ENCODE data around the gene IL18RAP.
A peak's percentile ranks its signal among the peaks of the same experiment; 100 is the strongest.

The IL18RAP gene

GRCh38 chr2:102442967-102443828 is 20.2 kb downstream of the IL18RAP start:
- TF ChIP-seq, protein P1, sequence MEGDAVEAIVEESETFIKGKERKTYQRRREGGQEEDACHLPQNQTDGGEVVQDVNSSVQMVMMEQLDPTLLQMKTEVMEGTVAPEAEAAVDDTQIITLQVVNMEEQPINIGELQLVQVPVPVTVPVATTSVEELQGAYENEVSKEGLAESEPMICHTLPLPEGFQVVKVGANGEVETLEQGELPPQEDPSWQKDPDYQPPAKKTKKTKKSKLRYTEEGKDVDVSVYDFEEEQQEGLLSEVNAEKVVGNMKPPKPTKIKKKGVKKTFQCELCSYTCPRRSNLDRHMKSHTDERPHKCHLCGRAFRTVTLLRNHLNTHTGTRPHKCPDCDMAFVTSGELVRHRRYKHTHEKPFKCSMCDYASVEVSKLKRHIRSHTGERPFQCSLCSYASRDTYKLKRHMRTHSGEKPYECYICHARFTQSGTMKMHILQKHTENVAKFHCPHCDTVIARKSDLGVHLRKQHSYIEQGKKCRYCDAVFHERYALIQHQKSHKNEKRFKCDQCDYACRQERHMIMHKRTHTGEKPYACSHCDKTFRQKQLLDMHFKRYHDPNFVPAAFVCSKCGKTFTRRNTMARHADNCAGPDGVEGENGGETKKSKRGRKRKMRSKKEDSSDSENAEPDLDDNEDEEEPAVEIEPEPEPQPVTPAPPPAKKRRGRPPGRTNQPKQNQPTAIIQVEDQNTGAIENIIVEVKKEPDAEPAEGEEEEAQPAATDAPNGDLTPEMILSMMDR (IDR thresholded peaks at IDR 0.05; ENCODE audit: insufficient read depth, low read length, missing control alignments): peak; percentile 41
- H3K4me3 ChIP-seq (ENCODE audit: low read depth, low read length): no peak overlapping the region
- no peak for DNase-seq (ENCODE audit: low read depth, low spot score)
- POLR2A ChIA-PET: no interaction called here
- CTCF ChIA-PET: interaction anchor here (0.7 to 3.1 kb wide), 34 partner anchors 9 to 1041 kb away, joined by 3 to 24 read pairs (median 6); partner anchors contain the start of genes IL18RAP and SLC9A4

DNA sequence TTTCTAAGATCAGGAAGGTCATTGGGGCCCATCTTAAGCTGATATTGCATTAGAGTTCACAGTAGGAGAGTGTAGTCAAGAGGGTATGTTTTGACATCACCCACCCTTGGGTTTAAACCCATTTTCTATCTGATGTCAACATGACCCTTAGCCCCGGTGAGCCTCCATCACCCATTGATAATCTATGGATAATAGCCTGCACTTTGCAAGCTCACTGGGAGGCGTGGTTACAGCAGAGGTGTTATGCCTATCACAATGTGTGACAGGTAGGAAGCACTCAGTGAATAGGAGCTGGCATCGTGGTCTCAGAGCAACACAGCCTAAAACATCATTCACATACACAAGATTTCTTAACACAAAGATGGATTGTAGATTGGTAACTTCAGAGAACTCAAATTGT is 21.3 kb downstream of the IL18RAP start:
- H3K4me3 ChIP-seq (ENCODE audit: low read depth, low read length): no peak overlapping the region
- DNase-seq (ENCODE audit: low read depth, low spot score): no peak
- ChIA-PET POLR2A (no interaction called here), CTCF (interaction anchor here (0.8 to 3.1 kb wide), 23 partner anchors 8 to 560 kb away, joined by 3 to 24 read pairs (median 6); no protein-coding TSS in a partner anchor)
- TF ChIP-seq, protein P1 (IDR thresholded peaks at IDR 0.05; ENCODE audit: insufficient read depth, low read length, missing control alignments): no peak

DNA sequence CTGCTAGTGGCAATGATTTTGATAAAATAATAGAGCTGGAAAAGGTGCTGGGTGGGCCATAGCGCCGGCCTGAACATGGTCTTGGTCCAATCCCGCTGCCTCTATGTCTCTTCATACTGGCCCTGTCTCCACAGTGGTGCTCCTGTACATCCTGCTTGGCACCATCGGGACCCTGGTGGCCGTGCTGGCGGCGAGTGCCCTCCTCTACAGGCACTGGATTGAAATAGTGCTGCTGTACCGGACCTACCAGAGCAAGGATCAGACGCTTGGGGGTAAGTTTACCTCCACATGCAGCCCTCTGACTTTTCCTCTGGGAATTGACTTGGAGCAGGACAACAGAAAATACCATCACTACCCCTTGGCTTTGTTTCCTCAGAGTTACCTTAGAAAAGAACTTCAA is 24.0 kb downstream of the IL18RAP start:
- ChIA-PET POLR2A (no interaction called here), CTCF (interaction anchor here (0.8 to 4.5 kb wide), 6 partner anchors 9 to 1105 kb away, joined by 3 to 29 read pairs (median 4); no protein-coding TSS in a partner anchor)
- no peak overlapping the region for H3K4me3 ChIP-seq (ENCODE audit: low read depth, low read length)
- TF ChIP-seq, protein P1 (IDR thresholded peaks at IDR 0.05; ENCODE audit: insufficient read depth, low read length, missing control alignments): no peak
- DNase-seq (ENCODE audit: low read depth, low spot score): no peak

GRCh38 chr2:102449370-102449974 is 26.5 kb downstream of the IL18RAP start:
- no peak for DNase-seq (ENCODE audit: low read depth, low spot score)
- no peak overlapping the region for H3K4me3 ChIP-seq (ENCODE audit: low read depth, low read length)
- TF ChIP-seq, protein P1 (IDR thresholded peaks at IDR 0.05; ENCODE audit: insufficient read depth, low read length, missing control alignments): peak; percentile 52
- ChIA-PET CTCF (interaction anchor here (0.6 to 4.5 kb wide), 13 partner anchors 12 to 565 kb away, joined by 3 to 29 read pairs (median 4); no protein-coding TSS in a partner anchor), POLR2A (no interaction called here)

- POLR2A ChIA-PET: no interaction called here
- H3K4me3 ChIP-seq (ENCODE audit: low read depth, low read length): no peak overlapping the region
- CTCF ChIA-PET: interaction anchor here (0.9 to 3.5 kb wide), 9 partner anchors 9 to 571 kb away, joined by 3 to 24 read pairs (median 5); partner anchors contain the start of gene SLC9A4
- TF ChIP-seq, protein P1 (IDR thresholded peaks at IDR 0.05; ENCODE audit: insufficient read depth, low read length, missing control alignments): no peak
- DNase-seq (ENCODE audit: low read depth, low spot score): no peak
These were observed 29.0 kb downstream of the IL18RAP start for GRCh38 chr2:102451968-102452367.

DNA sequence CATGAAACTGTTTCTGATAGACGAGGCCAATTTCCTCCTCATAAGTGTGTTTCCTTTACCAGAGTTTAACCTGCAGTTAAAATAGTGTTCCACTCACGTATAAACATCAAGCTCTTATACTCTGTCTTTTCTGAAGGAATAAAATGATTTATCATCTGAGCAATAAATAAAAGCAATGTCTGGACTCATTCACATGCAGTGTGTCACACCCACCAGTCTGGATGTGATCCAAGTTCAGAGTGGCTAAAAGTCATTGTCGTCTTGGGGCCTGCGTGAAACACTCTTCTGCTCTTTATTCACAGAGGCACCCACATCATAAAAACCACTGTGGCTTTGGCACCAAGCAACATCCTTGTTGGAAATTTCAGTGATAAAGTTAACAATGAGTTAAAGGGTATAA is 30.5 kb downstream of the IL18RAP start:
- POLR2A ChIA-PET: no interaction called here
- no peak overlapping the region for H3K4me3 ChIP-seq (ENCODE audit: low read depth, low read length)
- TF ChIP-seq, protein P1 (IDR thresholded peaks at IDR 0.05; ENCODE audit: insufficient read depth, low read length, missing control alignments): no peak
- no peak for DNase-seq (ENCODE audit: low read depth, low spot score)
- CTCF ChIA-PET: interaction anchor here (1.0 to 3.5 kb wide), 2 partner anchors 10 to 19 kb away, joined by 3 to 24 read pairs; partner anchors contain the start of gene SLC9A4
